Ovary (tissue), 3 donors: ENCODE measurements around the gene NR2E3.

ENCODE experiments used
- CTCF ChIP-seq, 3 donors: fragments of 450-650 bp in 2 of 3; fragments of 200-600 bp in 1 of 3; IDR thresholded peaks; one replicate each; pipeline versions ENCODE4 v1.5.1 to v1.8.0; 2016 to 2022; ENCODE audit warnings: antibody characterized with exemption in 3 of 3, mild to moderate bottlenecking in 1 of 3
- EP300 ChIP-seq: sonication (generic); formaldehyde crosslinking; IDR thresholded peaks from one replicate; pipeline ENCODE4 v1.6.1; 2017; ENCODE audit warnings: antibody characterized with exemption
- POLR2A ChIP-seq: fragments of 450-650 bp; IDR thresholded peaks from one replicate; pipeline ENCODE4 v1.6.1; 2017; ENCODE audit warnings: antibody characterized with exemption, mild to moderate bottlenecking, moderate library complexity
- donor health status: DM: no; HTN: no; CAD: no.

- no peak for TF ChIP-seq EP300
- TF ChIP-seq POLR2A = no peak
- TF ChIP-seq CTCF (IDR thresholded peaks at IDR 0.05) = no peak
These were observed 1.0 kb upstream of the NR2E3 start for GRCh38 chr15:71809346-71809745.
